Measurements from ENCODE around the gene DKKL1.

GRCh38 chr19:49419173-49419572, 55.5 kb downstream of the DKKL1 start:
- no peak for TF ChIP-seq CTCF (IDR thresholded peaks at IDR 0.05)
- TF ChIP-seq POLR2A (IDR thresholded peaks at IDR 0.05) = no peak
- no peak for TF ChIP-seq EP300 (IDR thresholded peaks at IDR 0.05)
